LoVo (cell line): ENCODE data around the gene CD68.
A peak's percentile ranks its signal among the peaks of the same experiment; 100 is the strongest.

ENCODE experiments used
- DNase-seq: peaks from one replicate; pipeline ENCODE4 v3.0.0-alpha.2; 2016; ENCODE audit warnings: low spot score

Gene CD68

DNA sequence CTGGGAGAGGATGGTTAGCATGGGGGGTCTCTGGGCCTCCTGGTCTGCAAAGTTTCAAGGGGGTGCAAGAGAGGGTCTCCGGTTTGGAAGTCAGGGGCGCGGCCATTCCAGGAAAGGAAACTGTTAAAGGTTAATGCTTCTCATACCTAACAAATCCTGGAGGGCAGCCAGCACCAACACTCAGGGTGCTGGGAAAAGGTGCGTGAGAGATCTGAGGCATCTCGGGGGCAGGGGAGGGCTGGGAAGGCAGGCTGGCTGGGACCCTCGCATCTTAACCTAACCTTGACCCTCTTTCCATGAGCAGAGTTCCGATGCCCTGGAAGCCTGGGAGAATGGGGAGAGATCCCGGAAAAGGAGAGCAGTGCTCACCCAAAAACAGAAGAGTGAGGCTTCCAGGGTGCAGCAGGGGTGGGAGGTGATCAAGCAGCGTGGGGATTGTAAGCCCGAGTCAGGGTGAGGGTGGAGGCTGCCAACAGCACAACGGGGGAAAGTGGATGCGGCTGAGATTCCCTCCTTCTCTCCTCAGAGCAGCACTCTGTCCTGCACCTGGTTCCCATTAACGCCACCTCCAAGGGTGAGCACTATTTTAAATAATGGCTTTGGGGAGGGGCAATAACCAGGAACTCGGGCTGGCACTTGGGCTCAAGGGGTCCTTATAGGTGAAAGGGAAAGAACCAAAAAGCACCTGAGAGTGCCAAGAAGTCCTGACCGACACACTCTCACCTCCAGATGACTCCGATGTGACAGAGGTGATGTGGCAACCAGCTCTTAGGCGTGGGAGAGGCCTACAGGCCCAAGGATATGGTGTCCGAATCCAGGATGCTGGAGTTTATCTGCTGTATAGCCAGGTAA lies 19.9 kb upstream of the CD68 start:
- DNase-seq, result no peak

DNA sequence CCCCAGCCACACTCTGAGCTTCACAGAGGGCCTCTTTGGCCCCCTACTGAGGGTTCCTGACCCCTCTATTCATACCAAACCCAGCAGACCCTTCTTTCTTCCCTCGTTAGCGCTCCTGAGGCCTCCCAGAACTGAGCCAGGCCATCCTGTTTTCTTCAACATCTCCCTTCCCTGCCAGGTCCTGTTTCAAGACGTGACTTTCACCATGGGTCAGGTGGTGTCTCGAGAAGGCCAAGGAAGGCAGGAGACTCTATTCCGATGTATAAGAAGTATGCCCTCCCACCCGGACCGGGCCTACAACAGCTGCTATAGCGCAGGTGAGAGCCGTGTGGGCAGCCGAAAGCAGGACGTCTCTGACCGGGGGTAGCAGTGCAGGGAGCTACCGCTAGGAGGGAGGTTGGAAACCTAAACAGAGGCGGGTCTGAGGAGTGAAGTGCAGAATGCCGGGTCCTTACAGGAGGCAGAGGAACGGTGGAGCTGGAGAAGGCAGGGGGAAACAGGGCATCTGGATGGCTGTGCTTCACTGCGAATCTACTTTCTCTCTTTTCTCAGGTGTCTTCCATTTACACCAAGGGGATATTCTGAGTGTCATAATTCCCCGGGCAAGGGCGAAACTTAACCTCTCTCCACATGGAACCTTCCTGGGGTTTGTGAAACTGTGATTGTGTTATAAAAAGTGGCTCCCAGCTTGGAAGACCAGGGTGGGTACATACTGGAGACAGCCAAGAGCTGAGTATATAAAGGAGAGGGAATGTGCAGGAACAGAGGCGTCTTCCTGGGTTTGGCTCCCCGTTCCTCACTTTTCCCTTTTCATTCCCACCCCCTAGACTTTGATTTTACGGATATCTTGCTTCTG lies 19.0 kb upstream of the CD68 start:
- DNase-seq, result no peak

GRCh38 chr17:7561028-7561575 lies 18.3 kb upstream of the CD68 start:
- DNase-seq, result peak; percentile 91

GRCh38 chr17:7561589-7562207 lies 17.7 kb upstream of the CD68 start, which contains the start of gene SENP3:
TSS of gene SENP3 (plus strand) at chr17:7561919. CDS start at chr17:7563077, 1,158 bp downstream.
- peak; percentile 93 for DNase-seq

DNA sequence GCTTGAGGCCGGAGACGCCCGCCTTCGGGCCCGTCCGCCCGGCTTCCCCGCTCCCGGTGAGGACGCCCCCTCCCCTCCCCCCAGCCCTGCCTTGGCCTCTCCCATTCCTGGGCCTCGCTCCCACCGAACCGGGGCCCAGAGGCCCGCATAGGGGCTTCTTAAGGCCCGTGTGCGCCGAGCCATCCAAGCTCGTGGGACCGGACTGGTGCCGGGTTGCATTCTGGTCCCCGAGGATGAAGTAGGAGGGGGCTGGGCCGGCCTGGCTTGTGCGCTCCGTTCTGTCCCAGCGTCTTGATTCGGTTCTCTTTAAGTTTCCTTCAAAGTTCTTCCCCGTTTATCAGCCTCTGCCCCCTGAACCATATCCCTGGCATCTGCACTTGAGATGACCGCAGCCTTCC lies 17.2 kb upstream of the CD68 start:
- no peak for DNase-seq

DNA sequence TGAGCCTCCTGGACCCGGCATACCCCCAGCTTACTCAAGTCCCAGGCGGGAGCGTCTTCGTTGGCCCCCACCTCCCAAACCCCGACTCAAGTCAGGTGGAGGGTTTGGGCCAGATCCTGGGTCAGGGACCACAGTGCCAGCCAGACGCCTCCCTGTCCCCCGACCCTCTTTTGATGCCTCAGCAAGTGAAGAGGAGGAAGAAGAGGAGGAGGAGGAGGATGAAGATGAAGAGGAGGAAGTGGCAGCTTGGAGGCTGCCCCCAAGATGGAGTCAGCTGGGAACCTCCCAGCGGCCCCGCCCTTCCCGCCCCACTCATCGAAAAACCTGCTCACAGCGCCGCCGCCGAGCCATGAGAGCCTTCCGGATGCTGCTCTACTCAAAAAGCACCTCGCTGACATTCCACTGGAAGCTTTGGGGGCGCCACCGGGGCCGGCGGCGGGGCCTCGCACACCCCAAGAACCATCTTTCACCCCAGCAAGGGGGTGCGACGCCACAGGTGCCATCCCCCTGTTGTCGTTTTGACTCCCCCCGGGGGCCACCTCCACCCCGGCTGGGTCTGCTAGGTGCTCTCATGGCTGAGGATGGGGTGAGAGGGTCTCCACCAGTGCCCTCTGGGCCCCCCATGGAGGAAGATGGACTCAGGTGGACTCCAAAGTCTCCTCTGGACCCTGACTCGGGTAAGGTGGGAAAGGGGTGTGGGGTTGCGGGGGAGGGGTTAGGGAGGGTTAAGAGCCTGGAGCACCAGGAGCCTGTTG lies 16.1 kb upstream of the CD68 start:
- DNase-seq, result no peak

DNA sequence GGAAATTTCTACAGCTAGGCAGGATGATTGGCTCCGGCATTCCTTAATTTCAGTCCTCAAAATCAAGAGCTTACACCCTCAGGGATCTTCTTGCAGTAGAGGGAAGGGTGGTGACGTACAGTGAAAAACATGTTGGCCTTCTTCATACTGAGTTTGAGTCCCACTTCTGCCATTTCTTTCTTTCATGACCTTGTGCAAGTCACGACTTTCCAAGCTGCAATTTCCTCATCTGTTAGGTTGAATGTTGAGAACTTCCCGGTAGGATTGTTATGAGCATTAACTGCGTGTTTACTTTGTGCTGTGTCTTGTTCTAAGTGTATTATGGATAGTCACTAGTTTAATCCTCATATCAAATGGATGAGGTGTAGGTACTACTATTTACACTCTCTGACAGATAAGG lies 9.9 kb upstream of the CD68 start:
- no peak for DNase-seq

- DNase-seq, result no peak
Measured at GRCh38 chr17:7570351-7570750, 9.1 kb upstream of the CD68 start.

GRCh38 chr17:7572338-7572587 lies 7.2 kb upstream of the CD68 start:
- no peak for DNase-seq

- peak; percentile 98 for DNase-seq
Measured at GRCh38 chr17:7572588-7573323, 6.7 kb upstream of the CD68 start.

- peak; percentile 73 for DNase-seq
Measured at GRCh38 chr17:7573324-7574080, 5.9 kb upstream of the CD68 start.

DNA sequence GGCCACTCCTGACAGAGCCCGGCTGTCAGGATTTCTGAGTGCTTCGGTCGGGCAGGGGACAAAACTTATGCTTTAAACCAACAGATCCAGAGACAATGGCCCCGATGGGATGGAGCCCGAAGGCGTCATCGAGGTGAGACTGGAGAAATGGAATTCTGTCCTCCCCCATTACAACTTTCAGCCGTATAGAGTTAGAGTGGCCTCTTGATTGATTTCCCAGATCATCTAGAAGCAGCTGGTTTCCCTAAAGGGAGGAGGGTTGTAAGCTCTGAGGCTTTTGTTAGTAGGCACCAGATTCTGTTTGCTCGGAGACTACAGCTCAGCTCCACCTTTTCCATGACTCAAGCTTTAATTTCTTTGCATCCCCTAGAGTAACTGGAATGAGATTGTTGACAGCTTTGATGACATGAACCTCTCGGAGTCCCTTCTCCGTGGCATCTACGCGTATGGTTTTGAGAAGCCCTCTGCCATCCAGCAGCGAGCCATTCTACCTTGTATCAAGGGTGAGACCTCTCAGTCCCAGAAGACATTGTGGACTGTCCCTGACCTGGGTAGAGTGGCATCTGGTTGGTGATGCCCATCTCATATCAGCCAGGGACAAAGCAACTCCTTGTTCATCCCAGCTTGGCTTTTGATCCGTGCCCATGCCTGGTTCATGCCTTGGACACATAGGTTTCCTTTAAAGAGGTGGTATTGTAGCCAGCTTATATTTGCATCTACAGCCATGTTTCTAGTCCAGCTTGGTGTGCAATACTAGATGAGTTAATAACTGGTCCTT lies 5.1 kb upstream of the CD68 start:
- DNase-seq, result no peak

DNA sequence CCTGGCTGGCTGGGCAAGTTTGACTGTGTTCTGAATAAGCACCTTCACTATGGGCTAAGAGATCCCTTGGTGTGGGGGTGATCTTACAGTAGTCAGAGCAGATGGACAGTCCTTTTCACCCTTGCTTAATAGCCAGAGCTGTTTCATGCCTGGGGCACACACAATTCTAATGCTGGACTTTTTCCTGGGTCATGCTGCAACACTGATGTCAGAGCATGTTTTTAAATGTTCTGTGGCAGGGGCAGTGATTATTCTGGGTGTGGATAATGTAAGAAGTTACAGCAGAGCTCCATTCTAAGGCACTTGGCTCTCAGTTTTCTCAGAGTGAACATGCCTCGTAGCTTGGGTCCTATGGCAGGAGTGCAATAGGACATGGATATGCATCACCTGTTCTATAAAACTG lies 4.0 kb upstream of the CD68 start:
- no peak for DNase-seq

- DNase-seq, result no peak
Measured at GRCh38 chr17:7575959-7576358, 3.5 kb upstream of the CD68 start.

DNA sequence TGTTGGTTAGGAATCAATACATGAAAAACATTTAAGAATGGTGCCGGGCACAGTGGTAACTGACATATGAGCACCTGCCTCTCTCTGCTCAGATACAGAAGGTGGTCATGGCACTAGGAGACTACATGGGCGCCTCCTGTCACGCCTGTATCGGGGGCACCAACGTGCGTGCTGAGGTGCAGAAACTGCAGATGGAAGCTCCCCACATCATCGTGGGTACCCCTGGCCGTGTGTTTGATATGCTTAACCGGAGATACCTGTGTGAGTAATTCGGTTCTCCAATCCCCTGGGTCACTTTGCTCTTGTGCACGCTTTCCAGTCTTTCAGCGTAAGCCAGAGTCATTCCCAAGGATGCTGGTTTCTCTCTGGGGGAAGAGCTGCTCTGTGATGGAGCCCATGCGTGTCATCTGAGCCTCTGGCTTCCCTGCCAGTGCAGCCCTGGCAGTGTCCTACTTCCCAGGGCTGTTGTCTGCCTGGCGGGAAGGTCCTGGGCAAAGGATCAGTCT lies 3.0 kb upstream of the CD68 start:
- DNase-seq, result no peak

DNA sequence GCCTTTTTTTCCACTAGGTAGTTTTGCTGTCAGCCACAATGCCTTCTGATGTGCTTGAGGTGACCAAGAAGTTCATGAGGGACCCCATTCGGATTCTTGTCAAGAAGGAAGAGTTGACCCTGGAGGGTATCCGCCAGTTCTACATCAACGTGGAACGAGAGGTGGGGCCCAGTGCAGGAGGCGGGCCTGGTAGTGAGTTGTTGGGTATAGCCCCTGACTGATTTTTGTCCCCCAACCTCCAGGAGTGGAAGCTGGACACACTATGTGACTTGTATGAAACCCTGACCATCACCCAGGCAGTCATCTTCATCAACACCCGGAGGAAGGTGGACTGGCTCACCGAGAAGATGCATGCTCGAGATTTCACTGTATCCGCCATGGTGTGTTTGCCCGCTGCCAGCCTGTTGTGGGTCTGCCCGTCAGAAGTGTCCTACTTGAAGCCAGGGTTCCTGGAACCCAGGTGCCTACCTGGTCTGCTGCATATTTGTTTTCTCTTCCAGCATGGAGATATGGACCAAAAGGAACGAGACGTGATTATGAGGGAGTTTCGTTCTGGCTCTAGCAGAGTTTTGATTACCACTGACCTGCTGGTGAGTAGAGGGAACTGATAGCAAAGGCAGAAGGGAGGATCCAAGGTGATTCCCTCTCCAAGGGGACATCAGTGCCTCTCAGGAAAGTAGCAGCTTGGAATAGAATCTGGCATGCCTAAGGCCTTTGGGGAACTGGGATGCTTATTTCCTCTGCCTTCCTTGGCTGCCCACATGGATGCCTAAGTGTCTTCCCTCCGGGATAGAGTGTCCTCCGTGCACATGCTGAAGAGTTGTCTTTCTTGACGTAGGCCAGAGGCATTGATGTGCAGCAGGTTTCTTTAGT lies 1.9 kb upstream of the CD68 start:
- DNase-seq, result no peak

DNA sequence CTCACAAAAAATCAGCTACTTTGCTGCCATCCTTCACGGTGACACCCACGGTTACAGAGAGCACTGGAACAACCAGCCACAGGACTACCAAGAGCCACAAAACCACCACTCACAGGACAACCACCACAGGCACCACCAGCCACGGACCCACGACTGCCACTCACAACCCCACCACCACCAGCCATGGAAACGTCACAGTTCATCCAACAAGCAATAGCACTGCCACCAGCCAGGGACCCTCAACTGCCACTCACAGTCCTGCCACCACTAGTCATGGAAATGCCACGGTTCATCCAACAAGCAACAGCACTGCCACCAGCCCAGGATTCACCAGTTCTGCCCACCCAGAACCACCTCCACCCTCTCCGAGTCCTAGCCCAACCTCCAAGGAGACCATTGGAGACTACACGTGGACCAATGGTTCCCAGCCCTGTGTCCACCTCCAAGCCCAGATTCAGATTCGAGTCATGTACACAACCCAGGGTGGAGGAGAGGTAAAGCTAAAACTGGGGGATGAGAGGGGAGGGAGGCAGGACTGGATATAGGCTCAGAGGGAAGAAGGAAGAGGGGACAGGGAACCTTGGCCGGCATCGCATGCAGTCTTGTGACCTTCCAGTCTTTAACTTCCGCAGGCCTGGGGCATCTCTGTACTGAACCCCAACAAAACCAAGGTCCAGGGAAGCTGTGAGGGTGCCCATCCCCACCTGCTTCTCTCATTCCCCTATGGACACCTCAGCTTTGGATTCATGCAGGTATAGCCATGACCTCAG lies 581 bp downstream of the CD68 start:
- DNase-seq, result no peak
